Measurements from ENCODE around the gene FAM184A. TPM values are rescaled to one million over a fixed set of nuclear protein-coding genes. Genes with fewer than 3 reads are reported as not detected.
A peak's percentile ranks its signal among the peaks of the same experiment; 100 is the strongest.

The FAM184A gene
- total and polyA plus RNA-seq, 2 of the 13 experiments (the other 11 are each of a cell fraction or from before 2014, with no cell fraction given) = 7.0 to 18.0 TPM

GRCh38 chr6:119078376-119079282, at the start of gene FAM184A (continued):
- no peak for TF ChIP-seq ZUFSP (CRISPR knock-in tag; IDR thresholded peaks at IDR 0.05; ENCODE audit: borderline replicate concordance)
- peak; percentile 11; the same call in 1 of the 2 replicates for TF ChIP-seq ZNF772 (CRISPR knock-in tag; IDR thresholded peaks at IDR 0.05)
- TF ChIP-seq DNMT3B (CRISPR knock-in tag; conservative IDR thresholded peaks at IDR 0.05) = peak; percentile 78; the same call in 1 of the 2 replicates
- no peak for TF ChIP-seq AGO1 (IDR thresholded peaks at IDR 0.05; ENCODE audit: low read depth, low read length, poor library complexity, severe bottlenecking)
- TF ChIP-seq THAP7 (CRISPR knock-in tag; IDR thresholded peaks at IDR 0.05) = no peak; the same call in 1 of the 2 replicates
- 0 out of 2 replicates have a peak, but pooled peaks have one; percentile 20 for TF ChIP-seq THAP8 (CRISPR knock-in tag; IDR thresholded peaks at IDR 0.05; ENCODE audit: borderline replicate concordance)
- no peak; the same call in 1 of the 2 replicates for TF ChIP-seq HNRNPUL1 (IDR thresholded peaks at IDR 0.05; ENCODE audit: low read depth, low read length)
- no peak; the same call in 1 of the 2 replicates for TF ChIP-seq HNF4G (IDR thresholded peaks at IDR 0.05; ENCODE audit: borderline replicate concordance, low read depth, low read length)
- peak; percentile 52; the same call in 1 of the 2 replicates for TF ChIP-seq HNF4G (CRISPR knock-in tag; IDR thresholded peaks at IDR 0.05; ENCODE audit: borderline replicate concordance, low read depth)
- TF ChIP-seq ZNF329 (CRISPR knock-in tag; IDR thresholded peaks at IDR 0.05; ENCODE audit: low read depth) = no peak
- no peak for TF ChIP-seq NFATC3 (CRISPR knock-in tag; IDR thresholded peaks at IDR 0.05)
- TF ChIP-seq ZKSCAN5 (CRISPR knock-in tag; IDR thresholded peaks at IDR 0.05) = no peak
- no peak for TF ChIP-seq JUNB (CRISPR knock-in tag; IDR thresholded peaks at IDR 0.05; ENCODE audit: borderline replicate concordance)
- TF ChIP-seq MEF2D (CRISPR knock-in tag; IDR thresholded peaks at IDR 0.05) = no peak
- TF ChIP-seq BRF2 (CRISPR knock-in tag; IDR thresholded peaks at IDR 0.05) = no peak
- no peak; the same call in 1 of the 2 replicates for TF ChIP-seq ARID5B (CRISPR knock-in tag; IDR thresholded peaks at IDR 0.05)
- TF ChIP-seq LCORL (IDR thresholded peaks at IDR 0.05) = no peak
- TF ChIP-seq LCORL (CRISPR knock-in tag; IDR thresholded peaks at IDR 0.05) = peak; percentile 56; the same call in 1 of the 2 replicates
- TF ChIP-seq BORCS8-MEF2B (CRISPR knock-in tag; IDR thresholded peaks at IDR 0.05) = peak; percentile 62
